GM21528 (cell line): Measurements from ENCODE around the gene KLB.
"Not testable (repeated sequence)": the region's sequence is repeated elsewhere in the genome, so short reads cannot be mapped to it uniquely, and the experiment has no call there.

Experiments used
- ATAC-seq: cut with Tn5 transposase; IDR thresholded peaks from one replicate; pipeline ENCODE4 v1.9.1; 2021; ENCODE audit warnings: mild to moderate bottlenecking, moderate library complexity; ENCODE audit not compliant: unreplicated experiment, low FRiP score

Gene KLB

DNA sequence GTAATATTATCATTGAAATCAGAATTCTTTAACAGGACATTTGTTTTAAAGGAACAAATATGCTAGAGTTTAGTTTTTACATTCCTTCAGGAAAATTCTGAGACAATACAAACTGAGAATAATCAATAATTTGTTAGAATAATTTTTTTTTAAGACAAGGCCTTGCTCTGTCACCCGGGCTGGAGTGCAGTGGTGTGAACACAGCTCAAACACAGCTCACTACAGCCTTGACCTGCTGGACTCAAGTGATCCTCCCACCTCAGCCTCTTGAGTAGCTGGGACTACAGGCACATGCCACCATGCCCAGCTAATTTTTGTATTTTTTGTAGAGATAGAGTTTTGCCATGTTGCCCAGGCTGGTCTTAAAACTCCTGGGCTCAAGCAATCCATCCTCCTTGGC lies 18.6 kb downstream of the KLB start:
- ATAC-seq, result not testable (repeated sequence)

- ATAC-seq, result no peak
These were observed 20.0 kb downstream of the KLB start for GRCh38 chr4:39426728-39427127.

DNA sequence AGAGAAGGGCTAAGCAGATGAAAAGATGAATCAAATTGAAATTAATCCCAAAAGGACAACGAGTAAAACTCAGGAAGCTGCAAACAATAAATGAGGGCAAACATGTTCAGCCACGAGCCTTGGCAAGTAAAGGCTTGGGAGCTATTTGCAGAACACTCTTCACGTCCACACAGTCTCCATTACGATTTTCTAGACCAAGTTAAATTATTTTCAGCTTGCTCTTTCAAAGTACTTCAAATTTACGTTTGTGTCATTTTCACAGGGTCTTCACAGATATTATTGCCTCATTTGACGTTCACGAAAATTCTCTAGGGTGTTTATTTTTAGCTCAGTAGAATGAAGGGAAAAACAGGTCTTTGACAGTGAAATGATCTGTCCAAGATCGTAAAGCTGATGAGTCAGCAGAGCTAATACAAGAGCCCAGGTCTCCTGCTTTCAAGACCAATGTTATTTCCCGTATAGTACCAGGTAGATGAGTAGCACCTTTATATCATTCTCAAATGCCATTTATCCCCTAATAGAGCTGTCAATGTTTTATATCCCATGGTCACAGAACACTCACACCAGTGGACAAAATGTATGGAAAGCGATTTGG lies 20.9 kb downstream of the KLB start:
- no peak for ATAC-seq

DNA sequence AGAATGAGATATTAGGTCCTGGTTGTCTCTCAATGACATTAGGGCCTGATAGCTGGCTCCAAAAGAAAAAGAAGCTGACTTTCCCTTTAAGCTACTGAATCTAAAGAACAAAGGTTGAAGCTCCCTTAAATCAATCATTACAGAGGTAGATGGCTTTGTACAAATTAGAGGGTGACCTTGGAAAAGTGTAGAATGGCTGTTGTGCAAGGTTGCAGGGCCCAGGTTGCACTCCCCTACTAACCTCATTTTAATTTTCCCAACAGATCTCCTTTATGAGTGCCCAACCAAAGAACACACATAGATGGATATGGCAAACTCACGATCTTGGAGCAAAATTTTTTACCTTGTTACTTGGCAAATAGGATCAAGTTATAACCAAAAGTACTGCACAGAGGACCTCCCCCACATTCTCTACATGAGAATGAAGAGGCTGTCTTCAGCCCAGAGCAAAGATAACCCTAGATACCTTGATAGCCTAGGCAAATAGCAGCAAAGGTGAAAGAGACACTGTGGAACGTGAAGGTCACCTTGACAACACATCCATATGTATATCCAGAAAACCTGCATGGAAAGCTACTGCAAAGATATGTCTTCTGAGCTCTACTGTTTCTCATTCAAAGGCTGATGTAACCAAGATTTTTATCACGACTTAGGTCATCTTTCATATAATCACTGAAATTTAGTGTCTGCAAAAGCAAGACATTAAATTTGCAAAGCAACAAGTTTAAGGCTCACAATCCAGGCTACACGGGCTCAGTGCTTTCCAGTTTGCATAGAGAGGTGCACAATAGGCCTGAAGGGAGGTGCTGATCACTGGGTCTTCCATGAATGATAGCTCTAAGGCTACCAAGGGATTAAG lies 23.0 kb downstream of the KLB start:
- no peak for ATAC-seq

- ATAC-seq, result no peak
These were observed 27.3 kb downstream of the KLB start for GRCh38 chr4:39433878-39434492.

- ATAC-seq, result no peak
These were observed 29.2 kb downstream of the KLB start for GRCh38 chr4:39435659-39436563.

DNA sequence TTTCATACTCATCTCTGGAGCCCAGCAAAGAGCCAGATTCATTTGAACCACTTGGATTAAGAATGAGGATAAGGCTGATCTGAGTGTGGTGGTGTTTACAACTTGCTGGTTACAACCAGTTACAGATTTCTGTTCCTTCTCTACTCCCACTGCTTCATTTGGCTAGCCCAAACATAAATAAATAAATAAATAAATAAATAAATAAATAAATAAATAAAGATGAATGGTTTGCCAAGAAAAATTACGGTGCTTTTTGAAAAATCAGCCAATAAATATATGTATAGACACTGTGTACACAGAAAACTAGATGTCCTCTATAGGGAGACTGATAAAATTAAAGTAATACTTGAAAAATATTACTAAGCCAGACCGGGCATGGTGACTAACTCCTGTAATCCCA lies 34.9 kb downstream of the KLB start:
- ATAC-seq, result no peak

DNA sequence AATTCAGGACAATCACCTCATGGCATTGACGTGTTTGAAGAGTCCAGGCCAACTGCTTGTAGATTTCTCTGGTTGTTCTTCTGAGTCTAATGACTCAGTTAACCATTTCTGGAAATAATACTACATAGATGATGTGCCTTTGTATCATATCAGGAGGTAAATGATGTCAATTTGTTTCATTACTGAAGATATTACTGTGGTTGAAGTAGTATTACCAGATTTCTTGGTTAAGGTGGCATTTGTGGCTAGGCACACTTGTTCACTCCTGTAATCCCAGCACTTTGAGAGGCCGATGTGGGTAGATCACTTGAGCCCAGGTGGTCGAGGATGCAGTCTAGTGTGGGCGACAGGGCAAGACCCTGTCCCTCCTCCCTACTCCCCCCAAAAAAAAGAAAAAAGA lies 36.3 kb downstream of the KLB start:
- ATAC-seq, result no peak

- ATAC-seq, result no peak
These were observed 39.7 kb downstream of the KLB start for GRCh38 chr4:39446483-39446841.

- ATAC-seq, result peak; percentile 80
These were observed 40.3 kb downstream of the KLB start for GRCh38 chr4:39446842-39447573.

GRCh38 chr4:39450618-39451017 lies 43.9 kb downstream of the KLB start:
- no peak for ATAC-seq

DNA sequence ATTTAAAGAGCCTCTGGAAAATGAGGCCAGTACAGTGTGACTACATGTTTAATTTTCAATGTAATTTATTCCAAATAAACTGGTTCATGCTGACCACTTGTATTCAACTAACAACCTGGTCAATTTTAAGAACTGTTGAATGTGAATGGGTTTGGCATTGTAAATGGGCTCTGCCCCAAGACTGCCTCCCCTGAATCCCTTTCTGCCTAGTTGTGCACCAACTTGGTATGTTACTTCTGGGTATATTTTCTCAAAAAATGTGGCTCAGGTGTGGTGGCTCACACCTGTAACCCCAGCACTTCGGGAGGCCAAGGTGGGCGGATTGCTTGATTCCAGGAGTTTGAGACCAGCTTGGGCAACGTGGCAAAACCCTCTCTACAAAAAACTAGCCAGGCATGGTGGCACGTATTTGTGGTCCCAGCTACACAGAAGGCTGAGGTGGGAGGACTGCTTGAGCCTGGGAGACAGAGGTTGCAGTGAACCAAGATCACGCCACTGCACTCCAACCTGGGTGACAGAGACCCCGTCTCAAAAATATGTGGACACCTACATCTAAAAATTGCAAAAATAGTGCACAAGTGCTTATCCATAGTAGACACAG lies 44.8 kb downstream of the KLB start:
- ATAC-seq, result no peak

DNA sequence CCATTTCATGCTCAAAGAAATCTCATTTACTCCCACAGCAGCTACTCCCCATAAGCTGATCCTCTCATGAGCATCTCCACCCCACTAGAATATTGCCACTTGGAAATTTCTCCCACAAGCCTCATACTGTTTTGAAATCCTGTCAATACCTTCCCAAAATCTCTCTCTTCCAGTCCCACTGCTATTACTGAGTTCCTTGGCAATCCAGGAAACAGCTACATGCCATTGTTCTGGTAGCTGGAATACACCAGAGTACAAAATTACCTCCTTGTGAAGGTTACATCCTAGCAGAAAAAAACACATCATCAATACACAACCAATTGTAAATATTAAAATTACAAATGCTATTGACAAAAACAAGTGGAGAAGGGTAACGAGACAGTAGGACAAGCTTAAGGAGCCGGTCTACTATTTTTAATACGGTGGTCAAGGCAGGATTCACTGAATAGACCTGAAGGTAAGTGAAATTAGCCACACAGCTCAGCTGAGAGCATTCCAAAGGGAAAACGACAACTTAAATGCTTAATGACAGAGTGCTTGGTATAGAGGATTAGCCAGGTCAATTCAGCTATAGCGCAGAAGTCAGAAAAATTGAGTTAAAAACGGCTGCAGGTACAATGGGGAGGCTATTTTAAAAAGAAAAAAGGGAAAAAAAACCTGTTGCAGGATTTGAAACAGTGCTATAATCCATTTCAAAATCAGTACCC lies 45.6 kb downstream of the KLB start:
- no peak for ATAC-seq

DNA sequence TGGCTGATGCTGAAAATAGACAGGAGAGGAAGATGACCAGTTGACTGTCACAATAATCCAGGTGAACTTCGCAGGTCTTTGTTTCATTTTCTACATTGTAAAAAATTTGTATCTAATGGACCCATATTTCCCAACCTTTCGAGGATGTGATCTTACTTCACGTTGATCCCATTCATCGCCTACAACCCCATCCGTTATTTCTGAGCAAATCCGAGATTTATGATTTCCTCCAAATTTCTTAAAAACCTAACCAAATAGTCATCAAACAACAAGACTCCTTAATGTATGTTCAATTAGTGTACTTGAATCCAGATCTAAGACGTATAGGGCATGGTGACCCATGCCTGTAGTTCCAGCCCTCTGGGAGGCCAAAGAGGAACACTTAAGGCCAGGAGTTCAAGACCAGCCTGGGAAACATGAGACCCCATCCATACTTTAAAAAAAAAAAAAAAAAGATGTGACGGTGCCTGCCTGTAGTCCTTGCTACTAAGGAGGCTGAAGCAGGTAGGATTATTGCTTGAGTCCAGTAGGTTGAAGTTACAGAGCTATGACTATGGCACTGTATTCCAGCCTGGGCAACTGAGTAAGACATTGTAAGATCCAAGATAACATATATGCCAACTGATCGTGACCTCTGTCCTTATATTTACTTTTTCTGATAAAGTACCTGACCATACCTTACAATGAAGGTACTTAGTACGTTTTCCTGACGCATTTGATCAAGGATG lies 46.3 kb downstream of the KLB start:
- ATAC-seq, result no peak

DNA sequence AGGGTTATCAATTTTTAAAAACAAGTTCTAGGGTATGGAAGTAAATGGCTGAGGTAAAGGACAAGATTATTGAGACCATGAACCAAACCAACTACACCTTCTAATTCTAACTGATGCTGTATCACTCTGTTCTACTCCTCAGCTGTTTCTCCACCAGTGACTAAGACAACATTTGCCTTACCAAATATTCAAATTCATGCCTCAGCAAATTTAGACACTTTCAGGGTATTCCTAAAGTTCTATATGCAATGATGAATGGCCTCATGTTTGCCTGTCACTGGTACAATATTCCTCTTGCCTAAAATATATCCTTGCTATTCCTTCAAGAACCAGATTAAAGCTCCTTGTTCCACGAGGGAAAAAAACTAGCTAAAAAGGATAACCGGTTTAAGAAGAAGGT lies 47.0 kb downstream of the KLB start:
- no peak for ATAC-seq

GRCh38 chr4:39455486-39455885 lies 48.8 kb downstream of the KLB start:
- ATAC-seq, result no peak

DNA sequence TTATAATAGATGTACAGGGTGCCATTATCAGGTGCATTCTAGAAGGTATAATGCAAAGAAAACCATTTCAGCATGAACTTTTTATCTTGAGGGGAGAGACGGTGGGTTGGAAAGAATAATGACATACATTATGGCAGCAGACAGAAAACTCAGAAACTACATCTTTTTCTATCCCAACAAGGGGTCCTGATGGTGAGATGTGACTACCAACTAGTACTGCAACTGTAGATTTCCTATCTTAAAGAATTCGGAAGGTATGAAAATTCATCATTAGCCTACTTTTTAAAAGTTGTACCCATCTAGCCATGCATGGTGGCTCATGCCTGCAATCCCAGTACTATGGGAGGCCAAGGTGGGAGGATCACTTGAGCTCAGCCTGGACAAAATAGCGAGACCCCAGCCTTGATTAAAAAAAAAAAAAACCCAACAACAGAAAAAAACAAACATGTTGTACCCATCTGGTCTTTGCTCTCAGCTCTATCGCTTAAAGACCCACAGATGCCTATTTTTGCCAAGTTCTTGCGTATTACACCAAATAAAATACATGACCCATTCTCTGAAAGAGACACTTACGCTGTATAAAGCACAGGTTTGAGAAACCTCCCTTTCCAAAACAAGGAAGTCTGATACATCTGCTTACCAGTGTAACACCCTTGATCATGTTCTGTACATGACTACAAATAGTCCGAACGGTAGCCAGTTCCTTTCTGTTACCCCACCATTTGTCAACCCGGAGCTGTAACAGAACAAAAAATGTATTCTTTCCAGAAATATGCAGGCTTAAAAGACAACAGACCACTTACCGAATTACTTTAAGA lies 50.4 kb downstream of the KLB start:
- no peak for ATAC-seq

DNA sequence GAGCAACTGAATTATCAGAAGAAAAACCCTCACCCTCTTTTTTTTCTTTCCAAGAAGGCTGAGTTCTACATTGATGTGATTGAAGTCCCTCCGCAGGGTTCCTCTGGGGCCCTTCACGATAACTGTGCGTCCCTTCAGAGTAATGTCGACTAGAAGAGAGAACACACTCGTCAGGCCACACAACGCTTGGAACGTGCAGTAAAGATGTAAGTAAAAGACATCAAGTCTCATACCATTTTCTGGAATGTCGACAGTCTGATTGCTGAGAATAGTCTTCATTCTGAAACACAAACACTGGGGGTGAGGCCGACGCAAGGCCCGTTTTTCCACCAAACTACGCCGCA lies 51.4 kb downstream of the KLB start:
- ATAC-seq, result not testable (repeated sequence)
